ENCODE data around the gene SLC39A11. TPM values are rescaled to one million over a fixed set of nuclear protein-coding genes. Genes with fewer than 3 reads are reported as not detected.

The SLC39A11 gene
- total RNA-seq, 1 experiment from 2014 or later = 15.2 TPM

- H3K4me3 Mint-ChIP-seq = no peak overlapping the region
- H3K9me3 Mint-ChIP-seq = peaks cover 0 to 2% of the 10 kb centered on the region in 2 experiments; a peak in 1 of 5 replicates
- no peaks in the 10 kb centered on the region for H3K9me3 ChIP-seq (ENCODE audit: control insufficient read depth, low read depth, low read length)
- no peaks in the 10 kb centered on the region for H3K36me3 Mint-ChIP-seq (ENCODE audit: insufficient read depth in 1 of 3, low read depth in 3 of 3)
- no peaks in the 10 kb centered on the region for H3K23me2 ChIP-seq (ENCODE audit: insufficient read length, low read depth, low read length, poor library complexity, severe bottlenecking)
- H3K14ac ChIP-seq (ENCODE audit: insufficient read depth, low read length) = no peak overlapping the region
- no peak overlapping the region for H2BK15ac ChIP-seq (ENCODE audit: low read depth, low read length)
- no peak overlapping the region for H4K91ac ChIP-seq (ENCODE audit: insufficient read length, low read depth, low read length)
- DNase-seq = no peak
- peaks cover 4% of the 10 kb centered on the region for H3K27me3 Mint-ChIP-seq (ENCODE audit: low read depth)
- H3K4me1 ChIP-seq (ENCODE audit: insufficient read depth, low read length) = no peaks in the 10 kb centered on the region
- TF ChIP-seq CTCF (conservative IDR thresholded peaks at IDR 0.05) = no peak
- H2BK12ac ChIP-seq (ENCODE audit: insufficient read length, low read depth, low read length) = no peak overlapping the region
- H3K27ac ChIP-seq (ENCODE audit: insufficient read length, low read depth, low read length) = no peak overlapping the region
- no peak overlapping the region for H3K56ac ChIP-seq (ENCODE audit: insufficient read length, low read depth, low read length)
- no peaks in the 10 kb centered on the region for H3K27me3 ChIP-seq (ENCODE audit: insufficient read depth, low read length)
- H3K79me1 ChIP-seq (ENCODE audit: insufficient read depth, low read depth, low read length, poor library complexity, severe bottlenecking) = no peaks in the 10 kb centered on the region
- no peak overlapping the region for H4K8ac ChIP-seq (replicated peaks; ENCODE audit: insufficient read length, low read depth, low read length)
- no peaks in the 10 kb centered on the region for H3K79me2 ChIP-seq (ENCODE audit: insufficient read depth, low read length)
- H2BK5ac ChIP-seq (ENCODE audit: insufficient read length, low read length) = no peak overlapping the region
- H2BK120ac ChIP-seq (ENCODE audit: low read depth, low read length, poor library complexity, severe bottlenecking) = no peak overlapping the region
- no peak overlapping the region for H4K5ac ChIP-seq (ENCODE audit: insufficient read length, low read depth, low read length)
- H2AK5ac ChIP-seq (ENCODE audit: insufficient read length, low read length) = no peak overlapping the region
- no peak overlapping the region for H3T11ph ChIP-seq (ENCODE audit: low read length)
- H3K4ac ChIP-seq (ENCODE audit: low read depth, low read length) = no peak overlapping the region
- H4K20me1 ChIP-seq (ENCODE audit: control insufficient read depth, insufficient read depth, insufficient read length) = no peaks in the 10 kb centered on the region
- no peaks in the 10 kb centered on the region for H3K4me1 Mint-ChIP-seq
- H3K27ac Mint-ChIP-seq = no peak overlapping the region
- H3K4me2 ChIP-seq (ENCODE audit: insufficient read depth, insufficient read length, low read length) = no peak overlapping the region
- H3K18ac ChIP-seq (ENCODE audit: insufficient read length, low read depth, low read length) = no peak overlapping the region
- H2AFZ ChIP-seq (ENCODE audit: low read length) = no peak overlapping the region
- H3K23ac ChIP-seq (ENCODE audit: insufficient read length, low read depth, low read length) = no peak overlapping the region
- H2BK20ac ChIP-seq (ENCODE audit: low read depth, low read length, poor library complexity, severe bottlenecking) = no peak overlapping the region
- H3K9ac ChIP-seq (ENCODE audit: extremely low read depth, insufficient read length, low read length) = no peak overlapping the region
- WGBS (ENCODE audit: extremely low coverage, insufficient read length, low lambda C conversion rate) = no CpG with 5 or more reads among the region's 6 CpGs
Measured at GRCh38 chr17:72702136-72702735, 390.3 kb downstream of the SLC39A11 start.
